Neural cell (in vitro differentiated cells): ENCODE results near the gene WWC2. TPM values are rescaled to one million over a fixed set of nuclear protein-coding genes. Genes with fewer than 3 reads are reported as not detected.

Source experiments
- H2AFZ ChIP-seq: fragments of 200-600, 300-800 bp; sonication (generic), shearing (Covaris generic); 2 replicates; pipeline ENCODE4 v1.6.0; 2014; ENCODE audit warnings: low read depth, mild to moderate bottlenecking, antibody characterized with exemption, low read length, moderate library complexity
- H3F3A ChIP-seq: fragments of 200-600 bp; shearing (Covaris generic); 2 replicates; pipeline ENCODE4 v1.6.1; 2016; ENCODE audit warnings: mild to moderate bottlenecking, moderate library complexity, mixed read lengths, antibody characterized with exemption, low read length; ENCODE audit not compliant: insufficient read depth, poor library complexity, severe bottlenecking
- H3K27ac ChIP-seq: fragments of 200-600, 300-800 bp; sonication (generic), shearing (Covaris generic); 2 replicates; pipeline ENCODE4 v1.5.1; 2014; ENCODE audit warnings: mild to moderate bottlenecking, low read length, moderate library complexity
- H3K27me3 ChIP-seq: fragments of 300-800, 200-600 bp; sonication (generic), shearing (Covaris generic); 2 replicates; pipeline ENCODE4 v1.6.0; 2014; ENCODE audit warnings: mild to moderate bottlenecking, low read depth, low read length, moderate library complexity; ENCODE audit not compliant: insufficient read depth
- H3K36me3 ChIP-seq: fragments of 300-800, 200-600 bp; sonication (generic), shearing (Covaris generic); 2 replicates; pipeline ENCODE4 v1.5.1; 2014; ENCODE audit warnings: mild to moderate bottlenecking, antibody characterized with exemption, low read length, moderate library complexity; ENCODE audit not compliant: insufficient read depth
- H3K4me2 ChIP-seq: fragments of 300-800, 200-600 bp; sonication (generic), shearing (Covaris generic); 2 replicates; pipeline ENCODE4 v1.6.0; 2014; ENCODE audit warnings: mild to moderate bottlenecking, low read length
- H3K4me3 ChIP-seq: fragments of 300-800, 200-600 bp; sonication (generic), shearing (Covaris generic); 2 replicates; pipeline ENCODE4 v1.5.1; 2014; ENCODE audit warnings: mild to moderate bottlenecking, low read length, moderate library complexity
- H3K79me2 ChIP-seq: fragments of 200-600 bp; shearing (Covaris generic); replicated peaks from 2 replicates; pipeline ENCODE4 v1.6.0; 2014; ENCODE audit warnings: mild to moderate bottlenecking, low read length, moderate library complexity; ENCODE audit not compliant: insufficient read depth
- H3K9ac ChIP-seq: fragments of 300-800, 200-600 bp; sonication (generic), shearing (Covaris generic); 2 replicates; pipeline ENCODE4 v1.6.1; 2016; ENCODE audit warnings: mild to moderate bottlenecking, low read length, mixed read lengths
- H3K9me2 ChIP-seq: fragments of 200-600 bp; shearing (Covaris generic); 2 replicates; pipeline ENCODE4 v1.6.1; 2016; ENCODE audit warnings: mild to moderate bottlenecking, low read length, mixed read lengths; ENCODE audit not compliant: insufficient read depth
- H3K9me3 ChIP-seq: fragments of 200-600, 300-800 bp; sonication (generic), shearing (Covaris generic); 2 replicates; pipeline ENCODE4 v1.6.1; 2016; ENCODE audit warnings: mild to moderate bottlenecking, mixed run types, low read length, moderate library complexity, mixed read lengths
- H4K20me1 ChIP-seq: fragments of 200-600 bp; shearing (Covaris generic); 2 replicates; pipeline ENCODE4 v1.6.1; 2016; ENCODE audit warnings: mild to moderate bottlenecking, mixed run types; ENCODE audit not compliant: insufficient read depth
- CTCF ChIP-seq: fragments of 450-650 bp; IDR thresholded peaks from 2 replicates; pipeline ENCODE4 v1.5.1; 2014; ENCODE audit warnings: antibody characterized with exemption, mild to moderate bottlenecking, moderate library complexity; ENCODE audit not compliant: poor library complexity, severe bottlenecking
- EP300 ChIP-seq: fragments of 450-650 bp; conservative IDR thresholded peaks from 2 replicates; pipeline ENCODE4 v1.6.1; 2014; ENCODE audit warnings: antibody characterized with exemption, mild to moderate bottlenecking, moderate library complexity; ENCODE audit not compliant: poor library complexity, severe bottlenecking
- EZH2 ChIP-seq: fragments of 200-600, 300-800 bp; shearing (Covaris generic), sonication (generic); IDR thresholded peaks from 2 replicates; pipeline ENCODE4 v1.6.1; 2014; ENCODE audit warnings: antibody characterized with exemption, low read length, borderline replicate concordance, mild to moderate bottlenecking; ENCODE audit not compliant: insufficient read depth, poor library complexity, severe bottlenecking
- MXI1 ChIP-seq: fragments of 450-650 bp; conservative IDR thresholded peaks from 2 replicates; pipeline ENCODE4 v1.6.1; 2014; ENCODE audit warnings: antibody characterized with exemption, mild to moderate bottlenecking; ENCODE audit not compliant: poor library complexity, severe bottlenecking
- POLR2AphosphoS5 ChIP-seq: IDR thresholded peaks from 2 replicates; pipeline ENCODE4 v1.6.1; 2012
- RAD21 ChIP-seq: fragments of 450-650 bp; conservative IDR thresholded peaks from 2 replicates; pipeline ENCODE4 v1.6.1; 2014; ENCODE audit warnings: antibody characterized with exemption, mild to moderate bottlenecking, moderate library complexity
- REST ChIP-seq: IDR thresholded peaks from 2 replicates; pipeline ENCODE4 v1.6.1; 2012; ENCODE audit warnings: borderline replicate concordance
- SMC3 ChIP-seq: fragments of 450-650 bp; conservative IDR thresholded peaks from 2 replicates; pipeline ENCODE4 v1.6.1; 2014; ENCODE audit warnings: antibody characterized with exemption, mild to moderate bottlenecking, moderate library complexity; ENCODE audit not compliant: poor library complexity
- TAF1 ChIP-seq: IDR thresholded peaks from 2 replicates; pipeline ENCODE4 v1.6.1; 2012; ENCODE audit warnings: low read depth
- polyA plus RNA-seq: library from polyadenylated mRNA; depleted of rRNA; stranded (reverse); fragments of >200 nt; gene quantifications from 2 replicates; pipeline ENCODE4 v1.2.3, GENCODE V29; 2014

WWC2 gene
- polyA plus RNA-seq, 1 donor from 2014 or later: 5.7 TPM

GRCh38 chr4:183147196-183147595 is 48.1 kb downstream of the WWC2 start:
- H2AFZ ChIP-seq: no peak overlapping the region
- H3F3A ChIP-seq: no peaks in the 10 kb centered on the region
- no peaks in the 10 kb centered on the region for H3K9me2 ChIP-seq
- no peaks in the 10 kb centered on the region for H3K36me3 ChIP-seq
- H3K4me3 ChIP-seq: no peak overlapping the region
- no peaks in the 10 kb centered on the region for H3K79me2 ChIP-seq
- no peak overlapping the region for H3K27ac ChIP-seq
- no peaks in the 10 kb centered on the region for H3K9me3 ChIP-seq
- H4K20me1 ChIP-seq: no peaks in the 10 kb centered on the region
- no peak overlapping the region for H3K4me2 ChIP-seq
- H3K9ac ChIP-seq: no peak overlapping the region
- TF ChIP-seq TAF1 (no peak), CTCF (no peak), EZH2 (no peak), REST (no peak), SMC3 (no peak), RAD21 (no peak), POLR2AphosphoS5 (no peak), EP300 (no peak), MXI1 (no peak)
- no peaks in the 10 kb centered on the region for H3K27me3 ChIP-seq

GRCh38 chr4:183147983-183148382 is 48.9 kb downstream of the WWC2 start:
- Histone ChIP-seq H3K27ac (no peak overlapping the region), H3K4me2 (no peak overlapping the region), H3K79me2 (no peaks in the 10 kb centered on the region), H3K4me3 (no peak overlapping the region), H4K20me1 (no peaks in the 10 kb centered on the region), H3K36me3 (no peaks in the 10 kb centered on the region), H3K9me2 (no peaks in the 10 kb centered on the region), H3K9ac (no peak overlapping the region), H3F3A (no peaks in the 10 kb centered on the region), H2AFZ (no peak overlapping the region), H3K9me3 (no peaks in the 10 kb centered on the region), H3K27me3 (no peaks in the 10 kb centered on the region)
- TF ChIP-seq RAD21 (no peak), SMC3 (no peak), TAF1 (no peak), EZH2 (no peak), CTCF (no peak), POLR2AphosphoS5 (no peak), MXI1 (no peak), REST (no peak), EP300 (no peak)
